HG03354 (cell line): ENCODE data around the gene TTC9.

ENCODE experiments used
- ATAC-seq: cut with Tn5 transposase; IDR thresholded peaks from one replicate; pipeline ENCODE4 v1.9.1; 2021; ENCODE audit warnings: mild to moderate bottlenecking; ENCODE audit not compliant: unreplicated experiment, poor library complexity, severe bottlenecking

TTC9 gene

DNA sequence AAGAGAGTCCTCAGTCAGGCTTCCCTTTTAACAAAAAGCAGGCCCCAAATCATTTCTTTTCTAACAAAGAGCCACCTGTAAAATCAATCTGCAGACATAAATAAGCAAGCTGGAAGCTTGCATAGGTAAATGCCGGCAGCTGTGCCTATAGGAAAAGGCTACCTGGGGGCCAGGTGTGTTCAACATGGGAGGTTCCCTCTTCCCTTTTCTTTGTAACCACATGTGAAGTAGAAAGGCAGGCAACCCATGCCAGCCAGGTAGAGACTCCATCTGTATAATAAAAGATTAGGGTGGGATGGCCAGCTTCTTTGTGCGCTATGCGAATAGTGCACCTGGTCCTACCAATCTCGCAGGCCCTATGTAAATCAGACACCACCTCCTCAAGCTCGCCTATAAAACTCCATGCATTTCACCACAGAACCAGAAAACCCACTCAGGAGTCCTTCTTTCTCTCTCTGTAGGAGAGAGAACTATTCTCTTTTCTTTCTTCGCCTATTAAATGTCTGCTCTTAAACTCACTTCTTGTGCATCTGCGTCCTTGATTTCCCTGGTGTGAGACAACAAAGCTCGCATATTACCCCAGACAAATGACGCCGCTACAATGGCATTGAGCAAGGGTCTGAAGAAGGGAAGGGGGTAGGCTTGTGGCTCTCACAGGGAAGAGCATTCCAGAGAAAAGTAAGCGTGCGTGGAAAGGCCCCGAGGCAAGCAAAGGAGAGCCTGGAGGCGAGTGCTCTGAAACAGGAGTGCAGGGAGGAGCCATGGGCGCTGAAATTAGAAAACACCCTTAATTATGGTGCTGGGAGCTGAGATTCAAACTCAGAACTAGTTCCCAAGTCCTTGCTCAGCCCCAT is 67.2 kb downstream of the TTC9 start:
- ATAC-seq = no peak

DNA sequence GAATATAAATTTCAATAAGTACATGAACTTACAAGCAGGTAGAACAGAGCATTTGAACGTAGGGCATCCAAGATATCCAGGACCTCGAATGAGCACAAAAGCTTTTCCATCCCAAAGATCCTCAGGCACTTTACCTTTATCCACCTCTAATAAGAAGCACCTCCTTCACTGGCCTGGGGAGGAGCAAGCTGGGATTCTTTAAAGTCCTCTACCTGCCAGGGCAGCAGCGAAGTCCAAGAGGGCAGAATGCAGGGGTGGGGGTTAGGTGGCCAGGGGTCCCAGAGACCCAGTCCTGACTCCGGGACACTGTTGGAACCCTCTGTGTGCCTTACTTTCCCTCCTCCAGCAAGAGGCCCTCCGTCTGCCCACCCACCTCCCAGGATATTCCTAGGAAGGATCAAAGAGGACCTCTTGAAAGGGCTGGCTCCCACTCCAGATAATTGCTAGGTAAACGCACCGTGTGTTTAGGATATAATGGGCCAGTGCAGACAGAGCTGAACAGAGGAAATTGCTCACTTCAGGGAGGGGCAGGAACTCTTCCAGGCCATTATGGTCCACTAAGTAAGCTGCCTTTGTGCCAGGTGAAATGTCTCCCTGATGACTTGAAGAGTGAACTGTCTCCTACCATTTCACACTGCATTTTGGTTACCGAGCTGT is 68.1 kb downstream of the TTC9 start:
- ATAC-seq = no peak

DNA sequence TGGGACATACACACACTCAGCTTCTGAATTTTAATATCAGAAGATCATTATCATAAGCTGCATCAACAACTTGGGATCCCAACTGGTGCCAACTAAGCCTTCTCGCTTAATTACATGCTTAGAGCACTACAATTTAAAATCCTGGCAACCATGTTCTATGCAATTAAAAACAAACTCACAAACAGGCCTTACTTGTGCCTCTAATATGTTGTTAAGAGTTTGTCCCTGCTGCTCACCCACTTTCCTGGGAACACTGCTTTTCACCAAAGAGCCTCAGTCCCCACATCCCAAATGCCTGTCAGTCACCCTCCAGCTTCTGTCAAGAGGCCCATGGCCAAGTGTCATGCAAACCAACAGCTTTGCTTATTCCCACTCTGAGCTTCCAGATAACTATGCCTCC is 69.7 kb downstream of the TTC9 start:
- ATAC-seq = no peak

DNA sequence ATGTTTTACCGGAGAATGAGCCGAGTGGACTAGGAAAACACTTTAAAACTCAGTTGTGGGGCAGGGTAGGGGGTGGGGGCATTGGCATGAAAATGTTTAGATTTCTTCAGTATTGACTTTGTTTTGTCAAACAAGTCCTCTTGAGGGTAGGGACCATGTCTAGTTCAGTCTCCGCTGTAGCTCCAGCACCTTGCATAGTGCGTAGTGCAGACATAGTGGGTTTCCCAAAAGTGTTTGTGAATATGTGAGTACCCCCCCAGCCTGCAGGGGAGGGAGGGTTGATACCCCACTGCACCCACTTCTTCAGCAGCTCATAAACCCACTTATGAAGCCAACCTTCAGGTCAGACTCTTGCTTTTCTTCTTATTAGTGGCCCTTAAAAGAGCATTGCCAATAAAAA is 71.4 kb downstream of the TTC9 start:
- no peak for ATAC-seq

DNA sequence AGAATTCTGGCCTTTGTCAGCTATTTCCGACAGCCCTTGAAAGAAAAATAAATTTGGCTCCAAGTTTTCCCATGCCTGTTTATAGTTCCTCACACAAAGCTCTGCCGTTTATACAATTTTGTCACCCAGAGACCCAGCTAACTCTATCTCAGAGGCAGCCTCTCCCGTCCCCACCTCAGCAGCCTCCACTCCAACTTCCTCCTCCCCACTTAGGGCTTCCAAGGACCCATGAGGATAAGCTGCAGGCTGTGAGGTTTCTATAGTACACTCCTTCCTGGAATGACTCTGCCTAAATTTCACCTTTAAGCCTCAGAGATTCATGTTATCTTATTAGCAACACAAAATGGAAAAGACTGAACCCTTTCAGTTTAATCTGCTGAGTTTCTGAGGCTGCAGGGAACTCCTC is 71.8 kb downstream of the TTC9 start:
- no peak for ATAC-seq

DNA sequence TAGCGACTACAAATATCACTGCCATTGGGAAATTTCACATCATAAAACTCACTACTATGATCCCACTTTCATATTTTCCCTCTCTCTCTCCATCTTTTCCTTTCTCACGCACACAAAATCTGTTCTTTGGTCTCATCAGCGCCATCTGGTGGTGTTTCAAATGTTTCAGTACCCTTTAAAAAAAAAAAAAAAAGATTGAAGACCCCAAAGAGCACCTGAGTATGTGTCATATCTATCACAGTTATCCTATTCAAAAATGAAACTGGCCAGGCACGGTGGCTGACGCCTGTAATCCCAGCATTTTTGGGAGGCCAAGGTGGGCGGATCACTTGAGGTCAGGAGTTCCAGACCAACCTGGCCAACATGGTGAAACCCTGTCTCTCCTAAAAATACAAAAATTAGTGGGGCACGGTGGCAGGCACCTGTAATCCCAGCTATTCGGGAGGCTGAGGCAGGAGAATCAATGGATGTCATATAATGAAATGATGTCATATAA is 72.4 kb downstream of the TTC9 start:
- no peak for ATAC-seq

DNA sequence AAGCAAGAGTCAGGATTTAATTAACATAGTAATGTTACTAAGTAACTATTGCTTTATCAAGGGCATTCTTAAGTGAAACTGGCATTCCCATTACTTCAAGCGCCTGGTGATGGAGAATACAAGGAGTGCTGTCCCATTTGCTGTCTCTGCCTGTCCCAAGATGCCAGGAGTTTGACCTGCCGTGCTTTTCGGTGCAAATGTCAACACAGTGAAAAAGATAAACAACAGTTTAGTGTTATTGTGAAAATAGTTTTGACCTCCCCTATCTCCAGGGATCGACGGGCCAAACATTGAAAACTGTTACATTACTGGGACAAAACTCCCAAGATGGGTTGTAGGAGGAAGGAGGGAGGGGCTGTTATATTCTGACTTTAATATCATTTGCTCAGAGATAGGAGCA is 74.8 kb downstream of the TTC9 start:
- ATAC-seq = no peak

DNA sequence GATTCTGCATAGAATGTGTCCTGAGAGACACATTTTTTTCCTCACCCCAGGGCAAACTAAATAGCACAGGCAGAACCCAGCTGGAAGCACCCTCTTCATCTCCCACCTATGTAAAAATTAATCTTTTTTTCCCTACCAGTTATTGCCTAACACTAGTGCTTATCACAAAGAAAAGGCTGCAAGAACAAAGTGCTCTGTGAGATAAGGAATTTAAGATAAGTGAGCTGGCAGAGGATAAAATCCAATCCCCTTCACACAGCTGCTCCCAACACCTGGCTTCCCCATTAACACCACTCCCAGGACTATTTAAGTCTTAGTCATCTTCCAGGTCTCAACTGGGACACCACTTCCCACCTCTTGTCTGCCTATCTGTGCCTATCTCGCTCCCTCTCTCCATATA is 75.2 kb downstream of the TTC9 start:
- no peak for ATAC-seq

DNA sequence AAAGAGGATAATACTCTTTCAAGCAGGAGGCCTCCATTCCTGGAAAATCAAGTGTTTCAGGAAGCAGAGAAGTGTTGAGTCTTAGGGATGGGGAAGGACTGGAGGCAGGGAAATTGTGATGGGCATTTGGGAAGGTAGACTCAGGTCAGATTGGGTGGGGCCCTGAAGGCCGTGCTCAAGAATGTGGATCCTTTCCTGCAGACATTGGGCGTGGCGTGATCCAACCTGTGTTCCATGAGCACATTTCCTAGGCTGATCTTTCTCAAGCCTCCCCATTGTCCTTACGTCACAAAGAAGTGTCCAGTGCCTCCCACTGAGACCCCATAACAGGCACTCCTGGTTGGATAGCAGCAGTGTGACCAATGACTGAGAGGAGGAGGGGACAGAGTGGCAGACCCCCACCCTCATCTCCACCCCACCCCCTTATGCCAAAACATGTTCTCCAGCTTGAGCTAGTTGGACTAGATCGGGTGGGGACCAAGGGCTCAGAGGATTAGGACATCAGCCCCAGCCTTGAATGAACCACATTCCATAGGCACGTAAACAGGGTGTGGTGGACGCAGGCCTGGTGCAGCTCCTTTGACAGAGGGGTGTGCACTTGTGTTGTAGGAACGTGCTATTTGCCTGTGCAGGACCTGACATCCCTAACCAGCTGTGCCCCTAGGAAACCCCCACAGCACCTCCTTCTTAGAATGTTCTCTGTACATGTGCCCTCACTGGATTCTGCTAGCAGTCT is 76.8 kb downstream of the TTC9 start:
- no peak for ATAC-seq

DNA sequence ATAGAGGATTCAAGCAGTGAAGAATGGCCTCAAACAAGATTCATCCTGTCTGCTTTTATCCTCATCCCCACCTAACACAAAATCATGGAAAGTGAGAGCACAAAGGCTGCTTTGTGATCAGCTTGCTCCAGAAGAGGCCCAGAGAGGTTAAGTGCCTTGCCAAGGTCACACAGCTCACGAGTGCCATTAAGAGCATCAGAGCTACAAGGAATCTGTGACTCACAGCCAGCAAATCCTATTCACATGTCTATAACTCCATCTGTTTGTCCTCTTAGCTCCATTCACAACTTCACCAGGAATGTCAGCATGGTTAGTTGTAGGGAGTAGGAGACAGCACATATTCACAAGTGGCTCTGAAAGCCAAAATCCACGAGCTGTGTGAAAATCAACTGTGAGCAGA is 79.8 kb downstream of the TTC9 start:
- no peak for ATAC-seq

DNA sequence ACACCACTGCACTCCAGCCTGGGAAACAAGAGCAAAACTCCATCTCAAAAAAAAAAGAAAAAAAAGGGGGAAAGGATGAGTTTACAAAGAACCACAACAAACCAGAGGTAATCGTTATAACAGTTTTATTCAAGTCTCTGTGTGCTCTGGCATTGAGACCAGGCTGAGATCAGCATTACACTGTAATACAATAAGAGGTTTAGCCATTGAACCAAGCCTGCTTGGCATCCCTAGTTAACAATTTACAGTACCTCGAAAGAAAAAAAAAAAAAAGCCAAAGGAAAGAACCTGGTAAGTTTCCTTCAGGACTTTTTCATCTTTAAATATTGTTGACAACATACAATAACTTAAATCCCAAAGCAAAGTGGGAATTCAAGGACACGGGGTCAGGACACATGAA is 80.7 kb downstream of the TTC9 start:
- no peak for ATAC-seq

DNA sequence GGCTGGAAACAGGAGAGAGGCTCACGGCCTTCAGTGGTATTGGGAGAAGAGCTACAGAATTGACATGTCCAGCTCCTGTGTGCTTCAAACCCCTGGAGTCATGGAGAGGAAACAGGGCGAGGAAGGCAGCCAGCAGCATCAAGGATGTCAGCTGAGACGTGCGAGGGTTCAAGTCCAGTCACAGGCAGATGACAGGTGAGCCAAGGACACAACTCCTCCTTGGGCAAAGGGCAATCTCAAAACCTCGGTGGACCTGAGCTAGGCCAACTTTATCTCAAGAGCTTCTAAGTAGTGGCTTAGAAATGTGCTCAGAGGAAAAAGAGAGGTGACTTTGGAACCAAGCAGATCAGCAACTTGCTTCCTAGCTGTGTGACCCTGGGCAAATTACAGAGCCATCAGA is 81.6 kb downstream of the TTC9 start:
- no peak for ATAC-seq

DNA sequence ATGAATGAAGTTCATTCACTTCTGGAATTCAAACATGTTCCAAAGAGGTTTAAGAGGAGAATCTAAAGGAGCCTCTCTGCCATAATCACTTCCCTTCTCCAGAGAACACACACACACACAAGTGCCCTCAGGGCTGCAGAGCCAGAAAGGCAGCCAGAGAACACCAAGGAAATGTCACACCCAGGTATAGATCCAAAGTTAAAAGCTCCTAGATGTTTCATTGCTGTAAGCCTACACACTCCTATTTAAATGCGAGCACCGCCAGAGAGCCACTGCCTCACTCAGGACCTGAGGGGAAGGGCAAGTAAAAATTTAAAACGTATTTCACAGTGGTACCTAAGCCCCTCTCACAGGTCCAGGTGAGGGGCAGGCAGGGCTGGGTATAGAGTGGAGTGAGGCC is 82.4 kb downstream of the TTC9 start:
- ATAC-seq = no peak

DNA sequence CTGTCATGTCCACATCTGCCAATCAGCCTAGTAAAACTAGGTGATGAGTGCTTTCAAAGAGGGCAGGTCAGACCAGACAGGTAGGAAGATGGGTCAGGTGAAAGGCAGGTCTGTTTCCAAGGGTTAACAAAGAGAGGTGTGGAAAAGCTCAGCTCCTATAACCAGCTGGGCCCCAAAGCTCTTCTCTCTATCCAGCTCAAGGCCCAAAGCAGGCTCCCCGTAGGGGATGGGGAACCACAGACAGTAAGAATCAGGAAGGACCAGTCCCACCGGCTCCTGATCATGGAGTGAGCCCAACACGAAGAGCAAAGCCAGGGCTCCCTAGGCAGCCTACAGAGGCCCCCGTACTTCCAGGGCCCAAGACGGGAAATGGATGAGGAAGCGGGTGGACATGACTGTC is 83.2 kb downstream of the TTC9 start:
- no peak for ATAC-seq
